OCI-LY3 (cell line): ENCODE data around the gene FBXO48.

ENCODE experiments used
- EZH2phosphoT487 ChIP-seq: fragments of 200-600 bp; shearing (Covaris generic); IDR thresholded peaks from 2 replicates; pipeline ENCODE4 v1.6.1; 2018; ENCODE audit warnings: antibody characterized with exemption, mixed run types, low read depth
- TF ChIP-seq, protein P1 (sequence below): fragments of 200-600, 300-600 bp; sonication (generic); IDR thresholded peaks from 2 replicates; pipeline ENCODE4 v1.5.1; 2014; ENCODE audit warnings: antibody characterized with exemption, low read length, low read depth

- TF ChIP-seq, protein P1, sequence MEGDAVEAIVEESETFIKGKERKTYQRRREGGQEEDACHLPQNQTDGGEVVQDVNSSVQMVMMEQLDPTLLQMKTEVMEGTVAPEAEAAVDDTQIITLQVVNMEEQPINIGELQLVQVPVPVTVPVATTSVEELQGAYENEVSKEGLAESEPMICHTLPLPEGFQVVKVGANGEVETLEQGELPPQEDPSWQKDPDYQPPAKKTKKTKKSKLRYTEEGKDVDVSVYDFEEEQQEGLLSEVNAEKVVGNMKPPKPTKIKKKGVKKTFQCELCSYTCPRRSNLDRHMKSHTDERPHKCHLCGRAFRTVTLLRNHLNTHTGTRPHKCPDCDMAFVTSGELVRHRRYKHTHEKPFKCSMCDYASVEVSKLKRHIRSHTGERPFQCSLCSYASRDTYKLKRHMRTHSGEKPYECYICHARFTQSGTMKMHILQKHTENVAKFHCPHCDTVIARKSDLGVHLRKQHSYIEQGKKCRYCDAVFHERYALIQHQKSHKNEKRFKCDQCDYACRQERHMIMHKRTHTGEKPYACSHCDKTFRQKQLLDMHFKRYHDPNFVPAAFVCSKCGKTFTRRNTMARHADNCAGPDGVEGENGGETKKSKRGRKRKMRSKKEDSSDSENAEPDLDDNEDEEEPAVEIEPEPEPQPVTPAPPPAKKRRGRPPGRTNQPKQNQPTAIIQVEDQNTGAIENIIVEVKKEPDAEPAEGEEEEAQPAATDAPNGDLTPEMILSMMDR: no peak
- no peak for TF ChIP-seq EZH2phosphoT487
Observed at GRCh38 chr2:68420254-68420910, 46.7 kb downstream of the FBXO48 start.
